MM.1S (cell line): ENCODE measurements around the gene MRPS10.

Experiments used
- DNase-seq: peaks from one replicate; pipeline ENCODE4 v3.0.0-alpha.2; 2015
- H2AFZ ChIP-seq: fragments of 300-600 bp; sonication (generic); 2 replicates; pipeline ENCODE4 v1.6.0; 2016; ENCODE audit warnings: antibody characterized with exemption, low read length
- H3F3A ChIP-seq: fragments of 300-600 bp; sonication (generic); 2 replicates; pipeline ENCODE4 v1.6.1; 2016; ENCODE audit warnings: mild to moderate bottlenecking, antibody characterized with exemption, low read length, moderate library complexity, mixed read lengths; ENCODE audit not compliant: insufficient read depth
- H3K27ac ChIP-seq: fragments of 300-600 bp; sonication (generic); 2 replicates; pipeline ENCODE4 v1.5.1; 2016; ENCODE audit warnings: mild to moderate bottlenecking, low read length
- H3K27me3 ChIP-seq: fragments of 300-600 bp; sonication (generic); replicated peaks from 2 replicates; pipeline ENCODE4 v1.6.0; 2016; ENCODE audit warnings: low read length; ENCODE audit not compliant: insufficient read depth
- H3K36me3 ChIP-seq: fragments of 300-600 bp; sonication (generic); replicated peaks from 2 replicates; pipeline ENCODE4 v1.6.1; 2016; ENCODE audit warnings: mild to moderate bottlenecking, low read length, mixed read lengths; ENCODE audit not compliant: insufficient read depth
- H3K4me1 ChIP-seq: fragments of 300-600 bp; sonication (generic); 2 replicates; pipeline ENCODE4 v1.6.1; 2016; ENCODE audit warnings: low read length, mixed read lengths
- H3K4me2 ChIP-seq: fragments of 300-600 bp; sonication (generic); 2 replicates; pipeline ENCODE4 v1.6.0; 2016; ENCODE audit warnings: low read depth, low read length
- H3K4me3 ChIP-seq: fragments of 300-600 bp; sonication (generic); 2 replicates; pipeline ENCODE4 v1.5.1; 2016; ENCODE audit warnings: low read length, mixed read lengths
- H3K79me2 ChIP-seq: fragments of 300-600 bp; sonication (generic); 2 replicates; pipeline ENCODE4 v1.6.1; 2016; ENCODE audit warnings: mixed run types, low read length, mixed read lengths
- H3K9ac ChIP-seq: fragments of 300-600 bp; sonication (generic); 2 replicates; pipeline ENCODE4 v1.6.1; 2016; ENCODE audit warnings: low read length, mixed read lengths
- H3K9me2 ChIP-seq: fragments of 300-600 bp; sonication (generic); replicated peaks from 2 replicates; pipeline ENCODE4 v1.6.1; 2016; ENCODE audit warnings: mild to moderate bottlenecking, low read length, mixed read lengths; ENCODE audit not compliant: insufficient read depth
- H3K9me3 ChIP-seq: fragments of 300-600 bp; sonication (generic); replicated peaks from 2 replicates; pipeline ENCODE4 v1.6.1; 2016; ENCODE audit warnings: mild to moderate bottlenecking, low read length, mixed read lengths; ENCODE audit not compliant: insufficient read depth
- H4K20me1 ChIP-seq: fragments of 300-600 bp; sonication (generic); 2 replicates; pipeline ENCODE4 v1.6.1; 2016; ENCODE audit warnings: mild to moderate bottlenecking, low read length, moderate library complexity, mixed read lengths; ENCODE audit not compliant: insufficient read depth
- CTCF ChIP-seq: fragments of 300-600 bp; sonication (generic); IDR thresholded peaks from 2 replicates; pipeline ENCODE4 v1.5.1; 2016; ENCODE audit warnings: antibody characterized with exemption, low read length, mixed read lengths
- EZH2 ChIP-seq: fragments of 300-600 bp; sonication (generic); optimal IDR thresholded peaks from 2 replicates; pipeline ENCODE3; 2017; ENCODE audit warnings: low read depth, mild to moderate bottlenecking, antibody characterized with exemption, low read length, mixed read lengths
- EZH2phosphoT487 ChIP-seq: fragments of 300-600 bp; sonication (generic); IDR thresholded peaks from 2 replicates; pipeline ENCODE4 v1.6.1; 2018; ENCODE audit warnings: antibody characterized with exemption, low read length

MRPS10 gene

GRCh38 chr6:42190554-42191183 lies 27.0 kb downstream of the MRPS10 start:
- Histone ChIP-seq H3K9me2 (no peaks in the 10 kb centered on the region), H3K4me1 (no peaks in the 10 kb centered on the region), H4K20me1 (no peaks in the 10 kb centered on the region), H3K4me3 (no peak overlapping the region), H3K9ac (no peak overlapping the region), H3K9me3 (no peaks in the 10 kb centered on the region), H3K27ac (no peak overlapping the region), H3K4me2 (no peak overlapping the region), H3K79me2 (no peaks in the 10 kb centered on the region), H3K36me3 (no peaks in the 10 kb centered on the region), H2AFZ (no peak overlapping the region), H3K27me3 (0 out of 2 replicates have a peak, but pooled peaks cover under 1% of the 10 kb centered on the region), H3F3A (no peaks in the 10 kb centered on the region)
- TF ChIP-seq EZH2phosphoT487 (no peak), EZH2 (no peak), CTCF (no peak)
- DNase-seq: no peak

- no peak overlapping the region for H3K4me3 ChIP-seq
- H3F3A ChIP-seq: no peaks in the 10 kb centered on the region
- DNase-seq: no peak
- no peak overlapping the region for H3K9ac ChIP-seq
- TF ChIP-seq CTCF (no peak), EZH2 (no peak), EZH2phosphoT487 (no peak)
- H2AFZ ChIP-seq: no peak overlapping the region
- no peak overlapping the region for H3K27ac ChIP-seq
- no peaks in the 10 kb centered on the region for H3K36me3 ChIP-seq
- no peaks in the 10 kb centered on the region for H3K79me2 ChIP-seq
- H4K20me1 ChIP-seq: no peaks in the 10 kb centered on the region
- H3K4me2 ChIP-seq: no peak overlapping the region
- no peaks in the 10 kb centered on the region for H3K9me3 ChIP-seq
- H3K9me2 ChIP-seq: no peaks in the 10 kb centered on the region
- H3K27me3 ChIP-seq: peaks cover 5% of the 10 kb centered on the region; the same call in 1 of the 2 replicates
- H3K4me1 ChIP-seq: no peaks in the 10 kb centered on the region
Measured at GRCh38 chr6:42188406-42188805, 29.3 kb downstream of the MRPS10 start.

- H3K27me3 ChIP-seq: peaks cover 5% of the 10 kb centered on the region; the same call in 1 of the 2 replicates
- no peak for DNase-seq
- H3K9ac ChIP-seq: no peak overlapping the region
- H3K4me3 ChIP-seq: no peak overlapping the region
- no peaks in the 10 kb centered on the region for H3K36me3 ChIP-seq
- H3K27ac ChIP-seq: no peak overlapping the region
- TF ChIP-seq CTCF (no peak), EZH2 (no peak), EZH2phosphoT487 (no peak)
- H2AFZ ChIP-seq: no peak overlapping the region
- H4K20me1 ChIP-seq: no peaks in the 10 kb centered on the region
- no peaks in the 10 kb centered on the region for H3K79me2 ChIP-seq
- H3K9me2 ChIP-seq: no peaks in the 10 kb centered on the region
- H3K9me3 ChIP-seq: no peaks in the 10 kb centered on the region
- no peak overlapping the region for H3K4me2 ChIP-seq
- no peaks in the 10 kb centered on the region for H3F3A ChIP-seq
- no peaks in the 10 kb centered on the region for H3K4me1 ChIP-seq
Measured at GRCh38 chr6:42185597-42185996, 32.1 kb downstream of the MRPS10 start.
